ENCODE results near the gene PPFIA1. TPM values are rescaled to one million over a fixed set of nuclear protein-coding genes. Genes with fewer than 3 reads are reported as not detected.
"Not testable (repeated sequence)": the region's sequence is repeated elsewhere in the genome, so short reads cannot be mapped to it uniquely, and the experiment has no call there.

Gene PPFIA1
- total RNA-seq, 4 donors from 2014 or later = 21.0 to 34.7 (median 29.8) TPM

- Histone ChIP-seq H3K36me3 (peaks cover 0 to 92% (median 6%) of the 10 kb centered on the region in 3 donors), H3K27me3 (no peaks in the 10 kb centered on the region), H3K4me1 (peaks cover 0 to 32% (median 3%) of the 10 kb centered on the region in 3 donors), H3K4me3 (peak overlapping the region in 1 of 4 donors; percentile 21), H3K9me3 (no peaks in the 10 kb centered on the region), H3K27ac (peak overlapping the region in 3 of 4 donors; percentile 18 to 73 (median 66))
- 33 to 69% methylated on average over 6 of the region's 6 CpGs for WGBS, 2 donors
- TF ChIP-seq POLR2A (IDR thresholded peaks at IDR 0.05) (no peak), CTCF (IDR thresholded peaks at IDR 0.05) (no peak)
- no peak for DNase-seq
- intact Hi-C loops (cut with DNase I) = no loop called here
Measured at GRCh38 chr11:70326365-70326811, 55.9 kb downstream of the PPFIA1 start.

- H3K9me3 ChIP-seq = no peaks in the 10 kb centered on the region
- H3K27ac ChIP-seq = peak overlapping the region in 3 of 4 donors; percentile 18 to 73 (median 66)
- peaks cover 0 to 94% (median 7%) of the 10 kb centered on the region in 3 donors for H3K36me3 ChIP-seq
- no peaks in the 10 kb centered on the region for H3K27me3 ChIP-seq
- peaks cover 0 to 32% (median 3%) of the 10 kb centered on the region in 3 donors for H3K4me1 ChIP-seq
- TF ChIP-seq CTCF (IDR thresholded peaks at IDR 0.05) (no peak), POLR2A (IDR thresholded peaks at IDR 0.05) (no peak)
- intact Hi-C loops (cut with DNase I) = no loop called here
- WGBS, 2 donors = 79 to 85% methylated on average over 2 of the region's 2 CpGs
- H3K4me3 ChIP-seq = peak overlapping the region in 1 of 4 donors; percentile 21
- no peak for DNase-seq
Measured at GRCh38 chr11:70326833-70327232, 56.3 kb downstream of the PPFIA1 start.

DNA sequence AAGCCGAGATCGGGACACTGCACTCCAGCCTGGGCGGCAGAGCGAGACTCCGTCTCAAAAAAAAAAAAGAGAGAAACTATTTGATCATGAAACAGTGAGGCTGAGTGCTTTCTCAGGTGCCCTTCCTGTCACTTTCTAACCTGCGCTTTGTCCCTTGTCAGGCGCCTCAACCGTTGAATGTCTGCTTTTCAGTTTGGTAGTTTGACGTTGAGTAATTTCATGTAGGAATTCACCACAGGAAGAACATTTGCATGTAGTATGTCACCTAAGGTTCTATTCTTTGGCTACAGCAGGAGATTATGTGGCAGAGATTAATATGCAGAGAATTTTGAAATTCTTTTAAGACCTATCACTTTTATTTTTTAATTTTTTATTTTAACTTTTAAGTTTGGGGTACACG lies 57.2 kb downstream of the PPFIA1 start:
- TF ChIP-seq CTCF (IDR thresholded peaks at IDR 0.05) (no peak), POLR2A (IDR thresholded peaks at IDR 0.05) (no peak)
- WGBS, 2 donors = 89 to 90% methylated on average over 10 of the region's 10 CpGs
- intact Hi-C loops (cut with DNase I) = no loop called here
- Histone ChIP-seq H3K4me3 (no peak overlapping the region), H3K27ac (peak overlapping the region in 1 of 4 donors; percentile 66), H3K27me3 (no peaks in the 10 kb centered on the region), H3K9me3 (no peaks in the 10 kb centered on the region), H3K4me1 (peaks cover 0 to 32% (median 3%) of the 10 kb centered on the region in 3 donors), H3K36me3 (peaks cover 0 to 97% (median 13%) of the 10 kb centered on the region in 3 donors)
- DNase-seq = no peak

DNA sequence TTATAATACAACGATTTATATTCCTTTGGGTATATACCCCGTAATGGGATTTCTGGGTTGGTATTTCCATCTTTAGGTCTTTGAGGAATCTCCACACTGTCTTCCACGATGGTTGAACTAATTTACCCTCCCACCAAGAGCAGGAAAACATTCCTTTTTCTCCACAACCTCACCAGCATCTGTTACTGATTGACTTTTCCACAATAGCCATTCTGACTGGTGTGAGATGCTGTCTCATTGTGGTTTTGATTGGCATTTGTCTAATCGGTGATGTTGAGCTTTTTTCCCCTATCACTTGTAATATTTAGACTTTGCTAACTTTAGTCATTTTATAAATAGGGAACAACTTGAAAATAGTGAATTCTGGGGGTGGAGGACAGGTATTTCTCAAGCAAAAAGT lies 58.1 kb downstream of the PPFIA1 start:
- peaks cover 0 to 98% (median 19%) of the 10 kb centered on the region in 3 donors for H3K36me3 ChIP-seq
- TF ChIP-seq CTCF (IDR thresholded peaks at IDR 0.05) = no peak
- no peak for TF ChIP-seq POLR2A (IDR thresholded peaks at IDR 0.05)
- H3K4me3 ChIP-seq = no peak overlapping the region
- intact Hi-C loops (cut with DNase I) = no loop called here
- no peak for DNase-seq
- peaks cover 0 to 29% (median 3%) of the 10 kb centered on the region in 3 donors for H3K4me1 ChIP-seq
- H3K27ac ChIP-seq = no peak overlapping the region
- WGBS, 2 donors = 76 to 84% methylated on average over 4 of the region's 4 CpGs
- no peaks in the 10 kb centered on the region for H3K9me3 ChIP-seq
- no peaks in the 10 kb centered on the region for H3K27me3 ChIP-seq

DNA sequence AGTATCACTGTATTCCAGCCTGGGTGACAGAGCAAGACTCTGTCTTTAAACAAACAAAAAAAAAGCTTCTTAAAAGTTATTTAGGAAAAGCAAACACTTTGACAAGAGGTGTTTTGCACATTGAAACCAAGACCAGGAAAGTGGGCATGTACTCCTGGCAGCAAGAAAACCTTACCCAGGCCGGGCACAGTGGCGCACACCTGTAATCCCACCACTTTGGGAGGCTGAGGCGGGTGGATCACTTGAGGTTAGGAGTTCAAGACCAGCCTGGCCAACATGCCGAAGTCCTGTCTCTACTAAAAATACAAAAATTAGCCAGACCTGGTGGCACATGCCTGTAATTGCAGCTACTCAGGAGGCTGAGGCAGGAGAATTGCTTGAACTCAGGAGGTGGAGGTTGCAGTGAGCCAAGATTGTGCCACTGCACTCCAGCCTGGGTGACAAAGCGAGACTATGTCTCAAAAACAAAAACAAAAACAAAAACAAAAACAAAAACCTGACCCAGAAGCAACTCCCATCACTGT lies 60.9 kb downstream of the PPFIA1 start:
- DNase-seq; H3K27ac ChIP-seq; H3K9me3 ChIP-seq; H3K4me1 ChIP-seq; intact Hi-C loops (cut with DNase I); H3K27me3 ChIP-seq; H3K4me3 ChIP-seq: not testable (repeated sequence)
- TF ChIP-seq CTCF (IDR thresholded peaks at IDR 0.05) = peak in 1 of 6 experiments; percentile 15
- 87 to 90% methylated on average over 4 to 5 of the region's 5 CpGs for WGBS, 2 donors
- peaks cover 10 to 100% (median 21%) of the 10 kb centered on the region in 3 donors for H3K36me3 ChIP-seq

All from esophagus squamous epithelium (tissue), 5 donors.